ENCODE measurements around the gene HDAC9.

- TF ChIP-seq CTCF (IDR thresholded peaks at IDR 0.05) (no peak), POLR2A (IDR thresholded peaks at IDR 0.05) (no peak)
Observed at GRCh38 chr7:18532813-18533212, 37.3 kb downstream of the HDAC9 start.
